ENCODE measurements around the gene NCAPD3.

NCAPD3 gene

DNA sequence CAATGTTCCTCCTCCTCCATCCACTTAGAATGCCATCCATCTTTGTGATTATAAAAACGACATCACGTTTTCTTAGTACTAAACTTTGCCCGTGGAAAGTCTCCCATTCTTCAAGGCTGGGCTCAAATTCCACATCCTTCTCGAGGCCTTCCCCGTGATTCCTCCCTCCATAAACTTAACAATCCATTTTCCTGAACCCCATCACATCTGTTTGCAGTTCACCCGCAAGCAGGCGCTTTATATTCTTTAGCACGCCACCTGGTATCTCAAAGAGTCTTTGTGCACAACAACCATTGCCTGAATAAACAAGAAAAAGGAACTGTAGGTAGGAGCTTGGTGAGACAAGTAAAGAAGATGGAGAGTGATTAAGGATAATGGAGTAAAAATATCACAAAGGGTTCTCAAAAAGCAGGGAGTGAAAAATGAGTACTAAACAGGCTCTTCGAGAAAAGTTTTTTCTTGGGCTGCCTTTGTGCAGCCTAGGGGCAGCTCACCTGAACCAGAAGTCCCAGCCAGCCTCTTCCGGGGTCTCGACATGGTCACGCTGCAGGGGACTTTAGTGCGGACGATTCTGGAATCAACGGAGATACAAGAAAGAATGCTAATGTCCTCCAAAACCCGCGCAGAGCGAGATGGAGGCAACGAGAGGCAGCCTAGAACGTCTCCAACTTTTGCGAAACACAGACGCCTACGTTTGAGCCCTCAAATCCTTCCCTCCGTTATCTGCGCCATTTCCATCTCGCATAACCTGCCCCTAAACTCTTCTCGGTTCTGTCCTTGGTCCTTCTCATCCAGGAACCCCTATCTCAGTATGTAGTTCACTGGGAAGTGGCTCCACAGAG, 28.8 kb upstream of the NCAPD3 start:
- H3K4me3 ChIP-seq (ENCODE audit: low read depth, low read length): peak overlapping the region; percentile 90
- TF ChIP-seq, protein P1, sequence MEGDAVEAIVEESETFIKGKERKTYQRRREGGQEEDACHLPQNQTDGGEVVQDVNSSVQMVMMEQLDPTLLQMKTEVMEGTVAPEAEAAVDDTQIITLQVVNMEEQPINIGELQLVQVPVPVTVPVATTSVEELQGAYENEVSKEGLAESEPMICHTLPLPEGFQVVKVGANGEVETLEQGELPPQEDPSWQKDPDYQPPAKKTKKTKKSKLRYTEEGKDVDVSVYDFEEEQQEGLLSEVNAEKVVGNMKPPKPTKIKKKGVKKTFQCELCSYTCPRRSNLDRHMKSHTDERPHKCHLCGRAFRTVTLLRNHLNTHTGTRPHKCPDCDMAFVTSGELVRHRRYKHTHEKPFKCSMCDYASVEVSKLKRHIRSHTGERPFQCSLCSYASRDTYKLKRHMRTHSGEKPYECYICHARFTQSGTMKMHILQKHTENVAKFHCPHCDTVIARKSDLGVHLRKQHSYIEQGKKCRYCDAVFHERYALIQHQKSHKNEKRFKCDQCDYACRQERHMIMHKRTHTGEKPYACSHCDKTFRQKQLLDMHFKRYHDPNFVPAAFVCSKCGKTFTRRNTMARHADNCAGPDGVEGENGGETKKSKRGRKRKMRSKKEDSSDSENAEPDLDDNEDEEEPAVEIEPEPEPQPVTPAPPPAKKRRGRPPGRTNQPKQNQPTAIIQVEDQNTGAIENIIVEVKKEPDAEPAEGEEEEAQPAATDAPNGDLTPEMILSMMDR (IDR thresholded peaks at IDR 0.05; ENCODE audit: low read depth, low read length, missing control alignments): no peak
- no peak for DNase-seq (ENCODE audit: low read depth)
- in situ Hi-C loops (cut with HindIII; ENCODE audit: low sequenced_read_pairs): no loop called here

DNA sequence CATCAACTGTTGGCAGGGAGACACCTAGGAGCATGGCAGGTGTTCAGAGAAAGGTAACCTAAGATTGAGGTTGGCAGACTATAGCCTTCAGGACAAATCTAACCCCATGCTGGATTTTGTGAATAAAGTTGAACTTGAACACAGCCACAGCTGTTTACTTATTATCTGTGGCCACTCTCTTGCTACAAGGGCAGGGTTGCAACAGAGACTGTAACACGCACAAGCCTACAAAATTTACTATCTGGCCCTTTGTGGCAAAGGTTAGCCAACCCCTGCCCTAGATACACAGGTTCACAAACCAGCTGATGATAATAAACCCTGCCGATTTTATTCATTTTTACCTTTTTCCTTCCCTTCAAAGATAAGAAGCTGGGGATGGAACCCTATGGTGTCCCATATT, 26.9 kb upstream of the NCAPD3 start:
- DNase-seq (ENCODE audit: low read depth): no peak
- H3K4me3 ChIP-seq (ENCODE audit: low read depth, low read length): no peak overlapping the region
- TF ChIP-seq, protein P1 (IDR thresholded peaks at IDR 0.05; ENCODE audit: low read depth, low read length, missing control alignments): no peak
- in situ Hi-C loops (cut with HindIII; ENCODE audit: low sequenced_read_pairs): no loop called here

DNA sequence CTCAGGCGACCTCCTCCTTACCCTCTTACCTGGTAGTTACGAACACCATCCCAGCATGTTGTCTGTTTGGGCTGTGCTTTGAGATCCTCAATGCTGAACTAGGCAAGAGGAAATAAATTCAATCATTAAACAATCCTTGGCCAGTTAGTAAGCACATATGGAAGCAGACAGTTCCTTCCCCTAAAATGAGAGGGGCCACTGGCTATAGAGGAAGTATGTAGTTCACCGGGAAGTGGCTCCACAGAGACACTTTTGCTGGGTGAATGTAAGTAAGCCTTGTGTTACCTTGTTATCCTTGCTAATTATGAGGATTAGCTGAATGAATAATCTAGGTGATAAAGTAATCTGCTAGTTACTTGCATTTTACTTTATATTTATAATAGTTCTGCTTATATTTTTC, 26.5 kb upstream of the NCAPD3 start:
- in situ Hi-C loops (cut with HindIII; ENCODE audit: low sequenced_read_pairs): no loop called here
- no peak for DNase-seq (ENCODE audit: low read depth)
- TF ChIP-seq, protein P1 (IDR thresholded peaks at IDR 0.05; ENCODE audit: low read depth, low read length, missing control alignments): no peak
- no peak overlapping the region for H3K4me3 ChIP-seq (ENCODE audit: low read depth, low read length)

DNA sequence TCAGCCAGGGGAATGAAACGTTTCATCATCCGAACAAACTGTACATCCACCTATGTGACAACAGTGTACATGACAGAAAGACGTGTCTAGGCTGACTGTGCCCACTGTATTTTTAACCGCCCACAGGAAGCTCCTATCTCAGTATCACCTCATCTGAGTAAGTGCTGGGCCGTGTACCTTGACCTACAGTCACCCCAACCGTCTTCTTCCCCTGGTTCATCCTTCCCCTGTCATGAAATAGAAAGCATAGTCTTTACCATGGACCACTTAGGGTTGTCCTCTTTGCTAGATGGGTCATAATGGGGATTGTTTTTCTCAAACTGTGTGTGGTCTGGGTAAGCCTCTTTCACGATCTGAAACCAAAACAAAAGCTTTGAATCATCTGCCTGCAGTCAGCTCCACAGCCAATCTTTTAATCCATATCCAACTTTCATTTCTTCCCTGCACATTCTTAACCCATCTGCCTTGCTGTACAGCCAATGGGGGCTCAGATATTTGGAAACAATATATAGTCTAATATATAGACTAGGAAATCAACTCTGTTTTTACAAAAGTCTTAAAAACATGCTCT, 25.2 kb upstream of the NCAPD3 start:
- in situ Hi-C loops (cut with HindIII; ENCODE audit: low sequenced_read_pairs): no loop called here
- no peak overlapping the region for H3K4me3 ChIP-seq (ENCODE audit: low read depth, low read length)
- TF ChIP-seq, protein P1 (IDR thresholded peaks at IDR 0.05; ENCODE audit: low read depth, low read length, missing control alignments): no peak
- no peak for DNase-seq (ENCODE audit: low read depth)

DNA sequence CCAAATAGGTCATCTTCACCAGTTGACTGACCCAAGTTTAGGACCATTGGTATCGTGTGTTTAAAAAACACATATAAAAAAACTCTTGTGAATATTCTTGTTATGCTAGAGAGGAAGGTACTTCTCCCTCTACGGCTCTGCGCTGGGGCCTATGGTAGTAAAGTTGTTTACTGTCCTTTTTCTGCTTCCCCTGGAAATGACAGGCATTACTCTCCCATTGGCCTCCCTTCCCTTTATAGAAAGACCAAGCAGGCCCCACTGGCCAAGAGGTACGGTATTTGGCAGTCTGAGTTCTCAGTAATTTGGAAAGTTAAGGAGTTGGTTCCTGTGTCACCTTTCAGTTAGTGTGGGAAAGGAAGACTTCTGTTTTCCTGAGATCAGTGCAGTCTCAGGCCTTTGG, 22.9 kb upstream of the NCAPD3 start:
- in situ Hi-C loops (cut with HindIII; ENCODE audit: low sequenced_read_pairs): no loop called here
- TF ChIP-seq, protein P1 (IDR thresholded peaks at IDR 0.05; ENCODE audit: low read depth, low read length, missing control alignments): no peak
- no peak for DNase-seq (ENCODE audit: low read depth)
- H3K4me3 ChIP-seq (ENCODE audit: low read depth, low read length): no peak overlapping the region

DNA sequence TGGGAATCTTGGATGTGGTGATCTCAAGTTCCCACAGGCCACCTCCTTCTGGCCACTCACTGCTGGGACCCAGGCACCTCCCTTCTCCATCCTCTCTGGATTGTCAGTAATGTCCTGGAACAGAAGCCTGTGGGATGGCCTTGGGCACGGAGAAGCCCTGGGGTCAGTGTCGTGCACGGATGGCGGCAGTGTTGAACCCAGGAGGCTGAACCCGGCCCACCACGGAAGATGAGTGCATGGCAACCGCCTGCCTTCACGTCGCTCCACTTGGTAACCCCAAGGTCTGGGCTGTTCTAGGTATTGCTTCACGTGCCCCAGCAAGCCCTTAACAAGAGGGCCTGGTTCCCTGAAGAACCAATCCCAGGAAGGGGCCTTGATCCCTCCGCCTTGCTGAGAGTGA, 22.3 kb upstream of the NCAPD3 start:
- H3K4me3 ChIP-seq (ENCODE audit: low read depth, low read length): no peak overlapping the region
- no peak for DNase-seq (ENCODE audit: low read depth)
- in situ Hi-C loops (cut with HindIII; ENCODE audit: low sequenced_read_pairs): no loop called here
- TF ChIP-seq, protein P1 (IDR thresholded peaks at IDR 0.05; ENCODE audit: low read depth, low read length, missing control alignments): no peak
